Right forelimb (tissue), 1 donor: ENCODE measurements around the gene U2AF2.

ENCODE experiments used
- DNase-seq: peaks from one replicate; pipeline ENCODE4 v3.0.0-alpha.2; 2018

U2AF2 gene

DNA sequence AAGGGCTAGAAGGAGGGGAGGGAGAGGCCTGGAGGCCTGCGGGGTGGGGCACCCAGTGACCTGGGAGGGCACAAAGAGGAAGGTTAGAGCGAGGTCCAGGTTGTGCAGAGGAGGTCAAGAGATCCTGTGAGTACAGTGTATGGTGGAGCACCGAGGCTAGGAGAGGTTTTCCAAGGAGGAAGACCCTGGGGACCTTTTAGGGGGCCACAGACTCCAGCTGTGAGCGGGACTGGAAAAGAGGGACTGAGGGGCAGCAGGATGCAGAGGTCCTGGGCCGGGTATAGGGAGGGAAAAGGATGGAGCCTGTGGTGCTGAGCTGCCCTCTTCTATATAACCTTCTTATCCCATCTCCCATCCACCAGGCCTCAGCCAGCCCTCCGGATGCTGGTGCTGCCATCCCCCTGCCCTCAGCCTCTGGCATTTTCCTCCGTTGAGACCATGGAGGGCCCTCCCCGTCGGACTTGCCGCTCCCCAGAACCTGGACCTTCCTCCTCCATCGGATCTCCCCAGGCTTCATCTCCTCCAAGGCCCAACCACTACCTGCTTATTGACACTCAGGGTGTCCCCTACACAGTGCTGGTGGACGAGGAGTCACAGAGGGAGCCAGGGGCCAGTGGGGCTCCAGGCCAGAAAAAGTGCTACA is 10.5 kb upstream of the U2AF2 start:
- no peak for DNase-seq

DNA sequence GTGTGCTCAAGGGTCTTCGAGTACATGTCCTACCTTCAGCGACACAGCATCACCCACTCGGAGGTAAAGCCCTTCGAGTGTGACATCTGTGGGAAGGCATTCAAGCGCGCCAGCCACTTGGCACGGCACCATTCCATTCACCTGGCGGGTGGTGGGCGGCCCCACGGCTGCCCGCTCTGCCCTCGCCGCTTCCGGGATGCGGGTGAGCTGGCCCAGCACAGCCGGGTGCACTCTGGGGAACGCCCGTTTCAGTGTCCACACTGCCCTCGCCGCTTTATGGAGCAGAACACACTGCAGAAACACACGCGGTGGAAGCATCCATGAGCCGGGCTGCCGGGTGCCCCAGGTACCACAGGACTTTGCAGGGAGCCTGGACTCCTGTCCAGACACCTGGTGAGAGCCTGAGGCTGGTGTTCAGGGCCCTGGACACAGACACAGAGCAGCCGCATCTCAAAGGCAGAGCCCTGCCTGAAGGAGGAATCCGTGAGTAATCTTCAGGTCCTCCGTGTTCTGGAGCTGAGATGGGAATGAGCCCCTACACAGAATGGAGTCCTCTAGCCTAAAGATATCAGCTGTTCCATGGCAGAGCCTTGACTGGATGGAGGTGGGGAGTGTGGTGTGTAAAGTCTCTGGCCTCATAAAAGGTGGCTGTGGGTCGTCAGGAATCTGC is 9.9 kb upstream of the U2AF2 start:
- no peak for DNase-seq

DNA sequence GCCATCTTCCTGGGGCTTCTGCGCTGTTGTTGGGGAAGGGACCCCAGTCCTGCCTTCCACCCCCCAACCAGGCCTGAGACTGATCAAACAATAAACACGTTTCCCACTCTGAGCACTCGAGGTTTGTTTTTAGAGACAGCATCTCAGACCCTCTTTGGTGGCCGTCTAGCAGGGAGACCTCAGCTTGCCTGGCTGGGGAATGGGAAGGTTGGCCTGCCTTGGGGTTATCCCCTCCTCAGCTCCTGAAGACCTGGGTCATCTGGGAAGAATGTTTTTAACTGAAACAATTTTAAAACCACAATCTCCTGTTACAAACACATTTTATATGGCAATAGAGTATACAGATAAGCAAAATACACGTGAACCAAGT is 9.3 kb upstream of the U2AF2 start:
- DNase-seq = no peak

DNA sequence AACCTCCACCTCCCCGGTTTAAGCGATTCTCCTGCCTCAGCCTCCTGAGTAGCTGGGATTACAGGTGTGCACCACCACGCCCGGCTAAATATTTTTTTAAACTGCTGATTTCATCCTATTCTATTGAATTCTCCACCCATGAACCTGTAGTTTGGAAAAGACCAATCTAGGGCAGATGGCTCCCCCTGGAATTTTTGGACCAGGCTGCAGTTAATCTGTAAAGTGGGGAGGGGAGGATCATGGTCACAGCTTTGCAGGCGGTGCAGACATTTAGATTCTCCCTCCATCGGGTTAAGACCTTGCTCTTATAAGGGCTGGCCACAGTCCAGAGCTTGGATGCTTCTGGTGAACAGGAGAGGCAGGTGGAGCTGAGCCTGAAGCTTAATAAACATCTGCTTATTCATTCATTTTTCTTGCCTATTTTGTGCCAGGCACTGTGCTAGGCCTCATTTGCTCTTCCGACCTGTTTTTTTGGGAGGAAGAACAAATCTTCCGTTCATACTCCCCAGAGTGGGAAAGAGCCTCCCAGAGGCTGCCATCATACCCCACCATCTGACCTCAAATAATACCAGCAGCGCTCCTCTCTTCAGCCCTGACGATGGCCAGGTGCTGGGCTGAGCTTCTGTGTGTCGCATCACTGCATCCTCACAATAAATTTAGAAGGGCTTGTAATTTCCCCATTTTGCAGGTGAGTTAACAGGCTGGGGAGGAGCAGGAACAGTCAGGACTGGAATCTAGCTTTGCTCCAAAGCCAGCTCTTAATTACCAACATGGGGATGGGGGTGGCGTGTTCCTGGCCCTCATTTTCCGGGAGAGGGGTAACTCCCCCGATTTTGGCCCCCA is 7.7 kb upstream of the U2AF2 start:
- DNase-seq = no peak

DNA sequence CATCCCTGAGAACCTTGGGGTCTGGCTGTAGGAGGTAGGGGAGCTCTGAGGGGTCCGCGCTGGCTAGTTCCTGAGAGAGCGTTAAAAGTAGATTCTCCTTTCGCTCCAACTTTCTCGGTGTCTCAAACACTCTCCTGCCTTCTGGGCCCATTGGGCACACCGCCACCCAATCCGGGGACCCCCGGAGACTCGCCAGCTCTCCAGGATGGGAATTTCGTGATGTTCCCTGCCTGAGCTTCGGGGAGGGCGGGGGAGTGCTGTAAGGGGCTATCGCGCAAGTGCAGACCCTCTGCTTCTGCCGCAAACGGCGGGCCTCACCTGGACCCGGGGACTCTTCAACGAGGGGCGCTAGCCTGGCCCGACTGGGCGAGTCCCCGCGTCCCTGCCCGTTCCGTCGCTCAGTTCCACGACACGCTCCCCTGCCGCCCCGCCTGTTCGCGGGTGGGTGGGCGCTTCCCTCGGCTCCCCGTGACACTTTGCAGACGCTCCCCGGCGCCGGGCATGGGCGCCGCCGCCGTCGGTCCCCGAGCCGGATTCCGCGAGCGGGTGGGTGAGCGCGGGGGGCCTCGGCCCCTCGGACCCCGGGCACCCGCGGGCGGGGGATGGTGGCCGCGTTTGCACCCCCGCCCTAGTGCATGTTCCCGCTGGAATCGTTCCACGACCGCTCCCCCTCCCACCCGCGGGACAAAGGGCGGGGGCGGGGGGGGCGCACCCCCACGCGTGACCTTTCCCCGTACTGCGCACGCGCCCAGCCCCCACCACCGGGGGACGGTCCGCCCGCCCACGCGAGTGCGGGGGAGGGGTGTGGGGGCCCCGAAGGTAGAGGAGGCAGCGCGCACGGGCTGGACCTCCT is 6.9 kb upstream of the U2AF2 start, which contains the start of gene CCDC106:
Gene CCDC106 (plus strand): TSS at position 481 of the 853 bp plus-strand sequence. CDS start 835 bp downstream, outside the sequence.
- DNase-seq = peak; percentile 90

DNA sequence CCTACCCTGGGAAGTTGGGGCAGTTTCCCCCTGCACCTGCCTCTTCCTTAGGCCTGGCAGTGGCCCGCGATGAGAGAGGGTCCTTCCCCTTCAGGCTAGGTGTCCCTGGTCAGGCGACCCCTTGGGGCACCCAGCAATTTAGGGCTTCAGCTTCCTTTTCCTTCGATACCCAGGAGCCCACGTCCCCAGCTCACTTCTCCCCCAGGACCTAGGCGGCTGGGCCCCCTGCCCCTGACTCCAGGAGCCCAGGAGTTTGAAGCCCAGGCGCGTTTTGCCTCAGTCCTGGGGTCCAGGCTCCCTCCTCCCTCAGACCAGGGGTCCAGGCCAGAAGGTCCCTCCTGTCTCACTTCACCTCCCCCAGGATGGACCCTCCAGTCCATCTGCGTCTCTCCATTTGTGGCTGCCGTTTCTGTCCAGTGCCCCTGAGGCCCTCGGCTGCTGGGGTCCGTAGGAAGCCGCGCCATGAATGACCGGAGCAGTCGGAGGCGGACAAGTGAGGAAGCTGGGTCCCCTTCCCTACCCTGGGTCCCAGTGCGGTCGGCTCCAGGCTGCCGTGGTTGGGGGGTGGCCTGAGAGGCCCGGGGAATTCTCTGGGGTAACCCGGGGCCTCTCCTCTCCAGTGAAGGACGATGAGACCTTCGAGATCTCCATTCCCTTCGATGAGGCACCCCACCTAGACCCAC is 6.1 kb upstream of the U2AF2 start:
- DNase-seq = peak; percentile 44

DNA sequence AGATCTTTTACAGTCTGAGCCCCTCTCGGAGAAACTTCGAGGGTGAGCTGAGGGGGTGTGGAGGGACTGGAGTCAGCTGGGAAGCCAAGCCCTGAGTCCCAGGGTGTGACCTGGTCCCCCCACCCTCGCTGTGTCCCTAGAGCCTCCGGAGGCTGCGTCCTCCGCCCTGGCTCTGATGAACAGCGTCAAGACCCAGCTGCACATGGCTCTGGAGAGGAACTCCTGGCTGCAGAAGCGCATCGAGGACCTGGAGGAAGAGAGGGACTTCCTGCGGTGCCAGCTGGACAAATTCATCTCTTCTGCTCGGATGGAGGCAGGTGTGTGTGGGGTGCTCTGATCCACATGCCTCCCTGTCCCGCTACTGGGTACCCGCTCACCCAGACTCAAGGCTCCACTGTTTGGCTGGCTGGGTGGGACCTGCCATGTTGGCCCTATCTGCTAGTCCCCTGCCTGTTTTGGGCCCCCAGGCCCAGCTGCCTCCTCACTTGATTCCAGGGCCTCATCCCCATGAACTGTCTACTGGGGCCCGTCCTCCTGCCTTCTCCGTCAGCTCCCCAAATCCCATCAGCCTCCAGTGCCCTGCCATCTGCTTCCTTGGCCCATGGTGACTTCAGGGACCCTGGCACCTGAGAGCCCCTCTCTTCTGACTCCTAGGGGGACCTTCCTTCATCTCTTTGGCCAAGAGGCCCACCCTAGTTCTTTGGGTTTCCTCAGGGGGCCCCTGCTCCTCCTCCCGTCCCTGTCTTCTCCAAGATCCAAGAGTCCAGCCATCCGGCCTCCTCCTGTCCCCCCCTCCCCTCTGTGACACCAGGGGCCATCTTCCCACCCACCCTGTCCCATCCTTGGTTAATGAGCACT is 5.3 kb upstream of the U2AF2 start:
- DNase-seq = no peak

DNA sequence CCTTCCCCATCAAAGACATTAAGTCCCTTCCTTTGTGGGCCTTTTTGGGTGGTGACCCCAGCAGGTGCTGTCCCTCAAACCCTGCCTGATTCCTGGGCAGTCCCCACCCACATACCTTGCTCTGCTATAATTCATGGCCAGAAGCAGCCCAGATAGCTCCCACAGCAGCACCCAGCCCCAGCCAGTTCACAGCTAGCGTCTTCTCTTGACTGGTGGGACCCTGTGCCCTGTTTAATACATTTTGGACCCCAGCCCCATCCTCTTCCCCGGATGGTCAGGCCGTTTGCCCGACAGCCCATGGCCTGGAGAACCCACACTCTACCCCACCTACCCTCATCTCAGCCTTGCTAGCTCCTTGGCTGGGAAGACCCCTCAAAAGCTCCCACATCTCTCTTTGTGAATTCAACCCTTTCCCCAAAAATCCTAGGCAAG is 4.7 kb upstream of the U2AF2 start:
- peak; percentile 22 for DNase-seq

DNA sequence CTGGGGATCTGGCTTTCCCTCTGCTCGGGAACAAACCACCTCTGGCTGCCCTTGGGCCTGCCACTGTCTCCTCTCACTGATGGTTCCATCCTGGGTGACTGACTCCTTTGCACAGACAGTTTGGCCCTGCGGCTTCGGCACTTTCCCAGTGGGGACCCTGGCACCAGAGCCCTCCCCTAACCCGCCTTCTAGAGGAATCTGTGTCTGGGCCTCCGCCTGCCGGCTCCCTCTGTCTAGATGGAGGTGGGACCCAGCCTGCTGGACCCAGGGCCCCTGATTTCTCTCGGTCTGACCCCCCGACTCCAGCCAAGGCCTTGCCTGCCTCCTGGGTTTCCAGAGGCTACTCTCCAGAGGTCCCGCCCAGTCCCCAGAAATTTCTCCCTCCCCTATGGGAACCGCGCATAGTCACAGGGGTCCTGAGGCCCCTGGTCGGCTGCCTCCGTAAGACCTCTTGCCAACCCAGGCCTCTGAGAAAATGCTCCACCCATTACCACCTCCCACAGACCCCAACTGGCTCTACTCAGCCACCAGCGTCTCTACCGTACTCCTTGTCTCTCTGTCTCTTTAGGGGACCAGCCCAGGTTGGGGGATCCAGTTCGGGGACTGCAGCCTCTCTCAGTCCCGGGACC is 4.1 kb upstream of the U2AF2 start:
- DNase-seq = no peak

DNA sequence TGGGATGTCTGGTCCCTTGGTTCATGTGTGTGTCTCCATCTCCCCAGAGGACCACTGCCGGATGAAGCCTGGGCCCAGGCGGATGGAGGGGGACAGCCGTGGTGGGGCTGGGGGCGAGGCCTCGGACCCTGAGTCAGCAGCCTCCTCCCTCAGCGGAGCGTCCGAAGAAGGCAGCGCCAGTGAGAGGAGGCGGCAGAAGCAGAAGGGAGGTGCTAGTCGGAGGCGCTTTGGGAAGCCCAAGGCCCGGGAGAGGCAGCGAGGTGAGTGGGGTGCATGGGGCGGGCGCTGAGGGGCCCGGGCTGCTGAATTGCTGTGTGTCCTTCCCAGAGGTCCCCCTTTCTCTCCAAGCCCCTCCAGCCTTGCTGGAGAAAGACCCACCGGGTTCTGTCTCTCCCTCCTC is 3.6 kb upstream of the U2AF2 start:
- no peak for DNase-seq

DNA sequence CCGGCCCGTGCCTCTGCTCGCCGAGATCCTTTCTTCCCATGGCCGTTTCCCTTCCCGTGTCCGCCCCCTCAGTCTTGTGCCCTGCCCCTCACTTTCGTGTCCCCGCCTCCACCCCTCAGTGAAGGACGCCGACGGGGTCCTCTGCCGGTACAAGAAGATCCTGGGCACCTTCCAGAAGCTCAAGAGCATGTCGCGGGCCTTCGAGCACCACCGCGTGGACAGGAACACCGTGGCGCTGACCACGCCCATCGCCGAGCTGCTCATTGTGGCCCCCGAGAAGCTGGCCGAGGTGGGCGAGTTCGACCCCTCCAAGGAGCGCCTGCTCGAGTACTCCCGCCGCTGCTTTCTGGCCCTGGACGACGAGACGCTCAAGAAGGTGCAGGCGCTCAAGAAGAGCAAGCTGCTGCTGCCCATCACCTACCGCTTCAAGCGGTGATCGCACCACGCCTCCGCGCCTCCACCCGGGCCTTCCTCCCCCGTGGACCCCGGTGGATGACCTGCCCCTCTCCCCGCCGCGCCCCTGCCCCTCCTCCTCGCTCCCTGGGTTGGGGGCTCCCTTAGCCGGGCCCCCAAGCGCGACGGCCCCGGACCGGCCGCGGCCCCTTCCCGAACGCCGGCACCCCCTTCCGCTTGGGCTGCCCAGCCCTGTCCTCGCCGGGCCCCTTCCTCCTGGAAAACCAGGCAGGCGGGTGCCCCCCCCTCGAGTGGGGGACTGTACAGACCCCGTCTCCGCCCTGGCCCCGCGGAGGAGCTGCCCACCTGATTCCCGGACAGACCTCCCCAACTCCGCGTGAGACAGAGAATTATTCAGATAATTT is 2.3 kb upstream of the U2AF2 start:
- no peak for DNase-seq

DNA sequence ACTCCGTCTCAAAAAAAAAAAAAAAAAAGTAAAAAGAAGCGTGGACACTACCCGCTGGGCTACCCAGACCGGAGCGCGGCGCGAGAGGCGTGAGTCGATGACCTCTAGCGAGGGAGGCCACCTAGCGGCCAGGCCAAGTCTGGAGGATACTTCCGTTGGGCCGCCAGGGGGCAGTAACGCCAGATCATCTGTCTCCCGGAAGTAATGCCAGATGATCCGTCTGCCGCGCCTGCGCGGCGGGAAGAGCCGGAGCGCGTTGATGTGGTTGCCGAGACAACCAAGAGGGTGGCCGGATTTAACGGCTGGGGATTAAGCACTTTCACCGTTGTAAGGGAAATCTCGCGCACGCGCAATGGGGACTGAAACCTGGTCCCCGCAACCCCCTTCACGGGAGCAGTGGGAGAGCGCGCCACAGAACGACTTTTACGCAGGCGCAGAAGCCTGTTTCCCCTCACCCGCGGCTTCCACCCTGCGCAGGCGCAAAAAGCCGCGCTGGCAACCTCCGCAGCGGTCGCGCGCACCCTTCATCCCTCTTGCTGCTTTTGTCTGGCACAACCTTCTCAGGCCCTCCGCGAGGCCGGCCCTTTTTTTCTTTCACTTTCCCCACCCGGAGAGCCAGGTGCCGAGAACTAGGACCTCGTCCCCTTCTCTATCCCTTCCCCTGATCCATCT is 1.0 kb upstream of the U2AF2 start:
- peak; percentile 99 for DNase-seq

DNA sequence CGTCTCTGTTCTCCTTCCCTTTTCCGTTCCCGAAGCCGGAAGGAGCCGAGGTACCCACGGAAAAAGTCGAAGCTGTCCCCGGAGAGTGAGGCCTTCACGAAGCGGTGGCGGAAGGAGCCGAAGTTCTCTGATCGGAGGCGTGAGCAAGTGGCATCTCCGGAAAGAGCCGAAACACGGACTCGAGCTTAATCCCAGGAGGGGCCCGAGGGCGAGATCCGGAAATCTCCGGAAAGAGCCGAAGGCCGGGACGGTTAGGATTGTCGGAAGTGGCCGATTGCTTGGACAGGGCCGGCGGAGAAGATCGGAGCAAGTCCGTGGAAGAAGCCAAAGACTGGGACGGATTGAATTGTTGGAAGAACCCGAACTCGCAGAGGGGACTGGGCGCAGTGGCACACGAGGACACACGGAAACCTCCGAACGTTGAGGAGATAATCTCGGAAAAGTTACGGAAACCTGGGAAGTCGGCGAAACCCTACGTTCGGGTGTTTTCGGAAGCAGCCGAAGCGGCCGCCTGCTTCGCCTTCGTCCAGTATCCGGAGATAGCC is 440 bp upstream of the U2AF2 start:
- no peak for DNase-seq

DNA sequence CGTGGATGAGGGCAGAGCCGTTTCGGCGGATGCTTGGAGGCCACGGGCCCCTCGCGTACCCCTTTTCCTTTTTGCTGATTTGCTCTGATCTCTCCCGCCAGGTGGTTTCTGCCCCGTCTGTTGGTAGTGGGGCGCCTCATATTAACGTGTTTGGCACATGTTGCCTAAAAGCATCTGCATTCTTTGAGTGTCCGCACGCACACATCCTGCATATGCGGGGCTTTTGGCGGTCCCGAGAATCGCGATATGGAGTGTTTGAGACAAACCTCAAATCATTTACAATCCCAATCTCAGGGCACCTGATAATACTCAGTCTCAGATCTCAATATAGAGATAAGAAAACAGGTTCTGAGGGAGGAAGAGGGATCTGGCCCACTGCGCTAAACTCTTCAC is 809 bp downstream of the U2AF2 start:
- no peak for DNase-seq

DNA sequence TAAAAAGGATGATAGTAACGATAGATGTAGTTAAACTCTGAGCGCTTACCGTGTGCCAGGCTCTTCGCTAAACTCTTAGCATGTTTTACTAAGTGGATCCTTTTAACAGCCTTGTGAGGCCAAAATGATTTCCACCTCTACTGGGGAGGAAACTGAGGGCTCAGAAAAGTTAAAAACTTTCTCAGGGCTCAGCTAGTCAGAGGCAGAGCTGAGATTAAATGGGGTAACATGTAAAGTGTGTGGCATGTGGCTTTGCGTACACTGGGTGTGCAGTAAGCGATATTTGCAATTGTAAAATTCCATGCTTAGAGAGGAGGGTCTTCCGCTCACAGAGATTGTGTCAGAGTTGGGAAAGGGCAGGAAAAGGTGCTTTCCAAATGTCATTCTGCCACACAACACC is 1.7 kb downstream of the U2AF2 start:
- DNase-seq = no peak

DNA sequence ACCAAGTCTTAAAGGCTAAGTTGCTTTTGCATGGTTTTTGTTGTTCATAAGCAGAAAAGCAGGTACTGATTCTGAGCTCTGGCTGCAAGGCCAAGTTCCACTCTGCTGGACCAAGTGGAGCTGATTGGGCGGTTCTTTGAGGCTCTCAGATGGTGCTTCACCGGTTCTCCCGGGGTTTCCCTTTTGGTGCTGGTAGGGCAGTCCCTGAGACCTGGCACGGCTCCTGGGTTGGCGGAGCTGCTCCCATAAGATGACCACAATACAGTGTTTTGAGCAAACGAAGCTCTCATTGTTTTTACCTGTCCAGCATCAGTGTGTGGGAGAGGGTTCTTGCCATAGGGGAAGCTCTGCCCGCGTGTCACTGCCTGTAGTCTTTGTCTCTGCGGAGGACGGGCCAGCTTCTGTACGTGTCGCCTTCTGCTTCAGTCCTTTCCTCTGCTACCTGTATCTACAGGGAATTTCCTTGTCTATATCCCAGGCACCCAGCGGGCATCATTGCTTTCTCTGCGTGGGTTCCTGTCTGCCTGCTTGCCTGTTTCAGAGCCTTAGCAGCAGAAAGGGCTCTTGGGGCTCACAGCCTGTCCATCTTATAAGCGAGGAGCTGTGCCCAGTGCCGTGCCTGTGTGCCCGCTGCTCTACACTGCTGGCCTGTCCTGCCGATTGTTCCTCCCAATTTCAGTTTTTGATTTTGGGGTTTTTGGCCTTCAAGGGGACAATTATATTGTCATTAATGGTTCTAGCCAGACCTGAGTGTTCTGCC is 2.3 kb downstream of the U2AF2 start:
- no peak for DNase-seq

DNA sequence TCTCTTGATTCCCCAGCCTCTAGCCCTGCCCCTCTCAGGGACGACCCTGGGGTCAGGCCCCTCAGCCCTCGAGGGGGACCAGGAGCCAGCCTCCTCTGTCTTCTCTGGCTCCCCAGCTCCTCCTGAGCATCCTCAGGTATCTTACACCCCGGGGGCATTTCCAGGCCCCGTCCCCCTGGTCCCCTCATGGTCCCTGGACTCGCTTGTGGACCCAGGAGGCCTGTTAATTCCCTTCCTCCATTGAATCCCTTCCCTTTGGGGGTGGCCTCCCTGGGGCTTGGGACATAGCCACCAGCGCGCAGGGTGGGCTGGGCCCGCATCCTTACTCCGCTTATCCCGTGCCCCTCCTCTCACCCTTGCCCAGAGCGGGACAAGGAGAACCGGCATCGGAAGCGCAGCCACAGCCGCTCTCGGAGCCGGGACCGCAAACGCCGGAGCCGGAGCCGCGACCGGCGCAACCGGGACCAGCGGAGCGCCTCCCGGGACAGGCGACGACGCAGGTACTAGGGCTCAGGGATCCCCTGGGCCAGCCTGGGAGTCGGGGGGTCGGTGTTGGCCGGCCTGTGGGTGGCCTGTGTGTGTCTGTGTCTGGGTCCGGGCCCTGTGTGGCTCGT is 4.1 kb downstream of the U2AF2 start:
- no peak for DNase-seq

DNA sequence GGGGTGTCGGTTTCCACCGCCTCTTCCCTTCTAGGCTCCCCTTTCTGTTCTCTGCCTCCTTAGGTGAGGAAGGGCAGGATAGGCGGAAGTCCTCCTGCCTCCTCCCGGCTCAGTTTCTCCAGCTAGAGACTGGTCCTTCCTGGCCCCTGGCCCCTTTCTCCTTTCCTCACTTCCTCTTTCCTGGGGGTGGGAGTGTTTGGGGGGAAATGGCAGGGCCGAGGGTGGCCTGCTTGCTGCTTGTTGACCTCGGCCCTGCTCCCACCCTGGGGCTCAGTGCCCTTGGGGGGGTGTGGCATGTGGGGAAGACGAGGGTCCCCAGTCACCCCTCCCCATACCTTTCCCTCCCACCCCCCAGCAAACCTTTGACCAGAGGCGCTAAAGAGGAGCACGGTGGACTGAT is 5.0 kb downstream of the U2AF2 start:
- DNase-seq = no peak
